Type B pancreatic cell (in vitro differentiated cells): ENCODE measurements around the gene EPHB1. TPM values are rescaled to one million over a fixed set of nuclear protein-coding genes. Genes with fewer than 3 reads are reported as not detected.

Experiments
- DNase-seq: peaks from one replicate; pipeline ENCODE4 v3.0.0; 2021; ENCODE audit warnings: mixed read lengths; ENCODE audit not compliant: unreplicated experiment; ENCODE audit errors: extremely low spot score
- H3K27ac Mint-ChIP-seq: 2 replicates; pipeline ENCODE4 v1.8.0; 2021; ENCODE audit warnings: mild to moderate bottlenecking, mixed read lengths
- H3K27me3 Mint-ChIP-seq: 2 replicates; pipeline ENCODE4 v1.8.0; 2021; ENCODE audit warnings: mixed read lengths
- H3K36me3 Mint-ChIP-seq: 2 replicates; pipeline ENCODE4 v1.8.0; 2021; ENCODE audit warnings: mixed read lengths
- H3K4me1 Mint-ChIP-seq: one replicate; pipeline ENCODE4 v1.8.0; 2021; ENCODE audit warnings: mixed read lengths; ENCODE audit not compliant: unreplicated experiment
- H3K4me3 Mint-ChIP-seq: 2 replicates; pipeline ENCODE4 v1.8.0; 2021; ENCODE audit warnings: mild to moderate bottlenecking, mixed read lengths
- H3K9me3 Mint-ChIP-seq: 2 replicates; pipeline ENCODE4 v1.8.0; 2021; ENCODE audit warnings: mixed read lengths
- total RNA-seq: library from RNA; stranded (reverse); gene quantifications from 2 replicates; pipeline ENCODE4 v1.2.1, GENCODE V29; 2021; ENCODE audit warnings: low replicate concordance
- TF ChIP-seq, protein P1 (sequence below): fragments of 200-600 bp; sonication (generic); conservative IDR thresholded peaks from 2 replicates; pipeline ENCODE4 v1.5.0; 2021; ENCODE audit warnings: antibody characterized with exemption, mild to moderate bottlenecking

EPHB1 gene
- total RNA-seq, 1 donor from 2014 or later, result 9.1 TPM

GRCh38 chr3:134991003-134991402 is 195.9 kb downstream of the EPHB1 start:
- Mint-ChIP-seq H3K4me3 (no peak overlapping the region), H3K9me3 (no peaks in the 10 kb centered on the region), H3K36me3 (no peaks in the 10 kb centered on the region), H3K27me3 (peaks cover 6% of the 10 kb centered on the region), H3K4me1 (peaks cover 12% of the 10 kb centered on the region), H3K27ac (no peak overlapping the region)
- TF ChIP-seq, protein P1, sequence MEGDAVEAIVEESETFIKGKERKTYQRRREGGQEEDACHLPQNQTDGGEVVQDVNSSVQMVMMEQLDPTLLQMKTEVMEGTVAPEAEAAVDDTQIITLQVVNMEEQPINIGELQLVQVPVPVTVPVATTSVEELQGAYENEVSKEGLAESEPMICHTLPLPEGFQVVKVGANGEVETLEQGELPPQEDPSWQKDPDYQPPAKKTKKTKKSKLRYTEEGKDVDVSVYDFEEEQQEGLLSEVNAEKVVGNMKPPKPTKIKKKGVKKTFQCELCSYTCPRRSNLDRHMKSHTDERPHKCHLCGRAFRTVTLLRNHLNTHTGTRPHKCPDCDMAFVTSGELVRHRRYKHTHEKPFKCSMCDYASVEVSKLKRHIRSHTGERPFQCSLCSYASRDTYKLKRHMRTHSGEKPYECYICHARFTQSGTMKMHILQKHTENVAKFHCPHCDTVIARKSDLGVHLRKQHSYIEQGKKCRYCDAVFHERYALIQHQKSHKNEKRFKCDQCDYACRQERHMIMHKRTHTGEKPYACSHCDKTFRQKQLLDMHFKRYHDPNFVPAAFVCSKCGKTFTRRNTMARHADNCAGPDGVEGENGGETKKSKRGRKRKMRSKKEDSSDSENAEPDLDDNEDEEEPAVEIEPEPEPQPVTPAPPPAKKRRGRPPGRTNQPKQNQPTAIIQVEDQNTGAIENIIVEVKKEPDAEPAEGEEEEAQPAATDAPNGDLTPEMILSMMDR, result no peak
- DNase-seq, result no peak

DNA sequence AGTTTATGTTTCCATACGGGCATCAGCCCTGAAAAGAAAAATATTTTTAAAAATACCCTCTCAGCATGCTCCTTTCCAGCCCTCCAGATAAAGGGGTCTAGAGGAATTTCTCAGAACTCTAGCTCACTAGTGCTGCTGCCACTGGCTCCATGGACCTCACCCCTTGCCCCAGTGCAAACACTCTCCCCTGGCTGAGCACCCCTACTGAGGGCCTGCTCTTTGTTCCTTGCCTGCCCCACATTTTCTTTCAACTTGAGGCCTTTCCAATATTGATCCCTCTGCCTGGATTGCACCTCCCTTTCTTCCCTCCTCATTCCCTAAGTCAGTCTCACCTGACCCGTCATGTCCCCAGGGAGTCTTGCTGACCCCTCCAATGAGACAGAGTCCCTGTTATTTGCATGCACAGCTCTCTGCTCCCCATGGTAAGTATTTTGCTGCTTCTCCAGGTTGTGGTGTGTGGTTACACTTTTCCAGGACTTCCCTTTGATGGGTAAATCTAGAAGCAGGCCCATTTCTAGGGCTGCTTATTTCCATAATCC is 196.5 kb downstream of the EPHB1 start:
- no peaks in the 10 kb centered on the region for H3K9me3 Mint-ChIP-seq
- no peaks in the 10 kb centered on the region for H3K36me3 Mint-ChIP-seq
- no peak for DNase-seq
- TF ChIP-seq, protein P1, result no peak
- peaks cover 12% of the 10 kb centered on the region for H3K4me1 Mint-ChIP-seq
- H3K27me3 Mint-ChIP-seq, result peaks cover 7% of the 10 kb centered on the region
- H3K27ac Mint-ChIP-seq, result no peak overlapping the region
- H3K4me3 Mint-ChIP-seq, result no peak overlapping the region

DNA sequence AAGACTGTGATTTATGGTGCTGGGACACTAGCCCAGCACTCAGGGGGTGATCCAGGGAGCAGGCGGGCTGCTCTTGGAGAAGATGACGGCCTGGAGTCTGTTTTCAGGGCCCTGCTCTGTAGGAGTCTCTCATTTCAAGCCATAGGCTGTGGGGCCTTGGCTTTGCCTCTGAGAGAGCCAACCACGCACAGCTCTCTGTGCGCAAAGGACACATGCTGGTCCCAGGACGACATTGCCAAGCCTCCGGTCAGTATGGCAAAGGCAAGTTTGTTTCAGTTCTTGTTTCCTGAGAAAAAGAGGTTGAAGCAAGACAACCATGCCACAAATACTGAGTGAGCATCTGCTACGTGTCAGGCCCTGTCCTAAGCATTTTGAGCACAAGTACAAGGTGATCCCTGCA is 197.1 kb downstream of the EPHB1 start:
- no peaks in the 10 kb centered on the region for H3K36me3 Mint-ChIP-seq
- DNase-seq, result no peak
- peaks cover 12% of the 10 kb centered on the region for H3K4me1 Mint-ChIP-seq
- H3K4me3 Mint-ChIP-seq, result no peak overlapping the region
- H3K27ac Mint-ChIP-seq, result no peak overlapping the region
- no peaks in the 10 kb centered on the region for H3K9me3 Mint-ChIP-seq
- H3K27me3 Mint-ChIP-seq, result peaks cover 13% of the 10 kb centered on the region
- TF ChIP-seq, protein P1, result no peak

DNA sequence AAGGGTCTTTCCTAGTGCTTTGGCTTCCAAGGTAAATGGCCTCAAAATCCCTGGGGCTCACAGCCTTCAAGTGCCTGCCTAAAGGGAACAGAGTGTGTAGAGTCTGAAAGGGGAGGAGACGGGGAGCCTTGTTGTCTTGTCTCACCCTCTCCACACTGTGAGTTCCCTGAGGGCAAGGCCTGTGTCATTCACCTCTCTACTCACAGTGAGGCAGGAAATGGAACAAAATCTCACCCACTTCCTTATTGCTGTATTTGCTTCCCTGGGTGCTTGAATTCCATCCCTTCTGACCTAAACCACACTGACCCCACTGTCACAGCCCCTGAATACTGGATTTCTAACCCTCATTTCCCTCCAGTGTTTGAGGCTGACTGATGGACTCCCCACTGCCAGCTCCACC is 197.5 kb downstream of the EPHB1 start:
- H3K4me1 Mint-ChIP-seq, result peaks cover 12% of the 10 kb centered on the region
- peaks cover 16% of the 10 kb centered on the region for H3K27me3 Mint-ChIP-seq
- no peaks in the 10 kb centered on the region for H3K36me3 Mint-ChIP-seq
- TF ChIP-seq, protein P1, result no peak
- DNase-seq, result no peak
- H3K4me3 Mint-ChIP-seq, result no peak overlapping the region
- no peak overlapping the region for H3K27ac Mint-ChIP-seq
- H3K9me3 Mint-ChIP-seq, result no peaks in the 10 kb centered on the region

- DNase-seq, result no peak
- Mint-ChIP-seq H3K4me1 (peaks cover 12% of the 10 kb centered on the region), H3K36me3 (no peaks in the 10 kb centered on the region), H3K27ac (no peak overlapping the region), H3K9me3 (no peaks in the 10 kb centered on the region), H3K27me3 (peaks cover 18% of the 10 kb centered on the region), H3K4me3 (no peak overlapping the region)
- TF ChIP-seq, protein P1, result no peak
Measured at GRCh38 chr3:134993011-134993410, 198.0 kb downstream of the EPHB1 start.

- Mint-ChIP-seq H3K27ac (no peak overlapping the region), H3K4me1 (no peaks in the 10 kb centered on the region), H3K4me3 (no peak overlapping the region), H3K9me3 (no peaks in the 10 kb centered on the region), H3K27me3 (peaks cover 42% of the 10 kb centered on the region), H3K36me3 (no peaks in the 10 kb centered on the region)
- TF ChIP-seq, protein P1, result no peak
- DNase-seq, result no peak
Measured at GRCh38 chr3:134998158-134998557, 203.1 kb downstream of the EPHB1 start.
